ENCODE results near the gene HERC2. TPM values are rescaled to one million over a fixed set of nuclear protein-coding genes. Genes with fewer than 3 reads are reported as not detected.
"Not testable (repeated sequence)": the region's sequence is repeated elsewhere in the genome, so short reads cannot be mapped to it uniquely, and the experiment has no call there.

Gene HERC2
- total and polyA plus RNA-seq, 12 donors = 24.4 to 77.0 (median 60.3) TPM

DNA sequence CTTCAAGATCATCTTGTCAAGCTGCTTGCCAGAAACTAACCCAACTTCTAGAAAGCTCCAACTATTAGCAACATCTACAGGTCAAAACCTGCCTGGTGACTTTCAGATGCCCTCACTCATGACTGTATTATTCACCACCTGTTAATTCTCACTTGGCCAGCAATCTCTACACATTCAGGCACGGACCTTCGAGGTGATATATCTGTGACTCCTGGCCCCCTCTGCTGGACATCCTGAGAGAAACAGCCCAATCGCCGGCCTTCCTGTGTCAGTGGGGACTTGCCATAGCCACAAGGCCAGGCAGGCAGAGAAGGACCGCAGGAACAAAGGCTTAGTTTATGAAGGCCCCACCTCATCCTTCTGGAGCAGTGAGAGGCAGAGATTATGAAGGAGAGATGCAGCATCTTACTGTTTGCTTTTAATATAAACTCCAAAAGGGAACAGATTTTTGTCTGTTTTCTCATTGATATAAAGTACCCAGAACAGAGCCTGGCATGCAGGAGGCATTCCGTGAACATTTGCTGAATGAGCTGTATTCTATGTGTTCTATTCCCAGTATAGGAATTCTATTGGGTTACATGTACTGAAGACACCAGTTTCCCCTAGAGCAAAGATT is 198.5 kb downstream of the HERC2 start:
- DNase-seq (peak; percentile 44 to 51), ATAC-seq (peak in 7 of 8 donors; percentile 29 to 61 (median 55))
- TF ChIP-seq, protein P1, sequence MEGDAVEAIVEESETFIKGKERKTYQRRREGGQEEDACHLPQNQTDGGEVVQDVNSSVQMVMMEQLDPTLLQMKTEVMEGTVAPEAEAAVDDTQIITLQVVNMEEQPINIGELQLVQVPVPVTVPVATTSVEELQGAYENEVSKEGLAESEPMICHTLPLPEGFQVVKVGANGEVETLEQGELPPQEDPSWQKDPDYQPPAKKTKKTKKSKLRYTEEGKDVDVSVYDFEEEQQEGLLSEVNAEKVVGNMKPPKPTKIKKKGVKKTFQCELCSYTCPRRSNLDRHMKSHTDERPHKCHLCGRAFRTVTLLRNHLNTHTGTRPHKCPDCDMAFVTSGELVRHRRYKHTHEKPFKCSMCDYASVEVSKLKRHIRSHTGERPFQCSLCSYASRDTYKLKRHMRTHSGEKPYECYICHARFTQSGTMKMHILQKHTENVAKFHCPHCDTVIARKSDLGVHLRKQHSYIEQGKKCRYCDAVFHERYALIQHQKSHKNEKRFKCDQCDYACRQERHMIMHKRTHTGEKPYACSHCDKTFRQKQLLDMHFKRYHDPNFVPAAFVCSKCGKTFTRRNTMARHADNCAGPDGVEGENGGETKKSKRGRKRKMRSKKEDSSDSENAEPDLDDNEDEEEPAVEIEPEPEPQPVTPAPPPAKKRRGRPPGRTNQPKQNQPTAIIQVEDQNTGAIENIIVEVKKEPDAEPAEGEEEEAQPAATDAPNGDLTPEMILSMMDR (IDR thresholded peaks at IDR 0.05) = peak; percentile 24 to 73 (median 68)
- no peaks in the 10 kb centered on the region for H3K27me3 ChIP-seq
- no peak overlapping the region for H3K27ac ChIP-seq
- peaks cover 0 to 11% (median 4%) of the 10 kb centered on the region in 9 donors for H3K4me1 ChIP-seq
- no peak overlapping the region for H3K4me3 ChIP-seq
- peaks cover 0 to 96% (median 15%) of the 10 kb centered on the region in 9 donors for H3K36me3 ChIP-seq
- intact Hi-C loops (cut with DNase I) = loop anchor here in 5 of 10 donors (1.0 to 10.0 kb wide), 4 partner anchors 36 to 1239 kb away; no protein-coding TSS in a partner anchor
- H3K9me3 ChIP-seq = no peaks in the 10 kb centered on the region
- whole genome bisulfite sequencing, 2 donors = 22 to 32% methylated on average over 6 of the region's 6 CpGs

DNA sequence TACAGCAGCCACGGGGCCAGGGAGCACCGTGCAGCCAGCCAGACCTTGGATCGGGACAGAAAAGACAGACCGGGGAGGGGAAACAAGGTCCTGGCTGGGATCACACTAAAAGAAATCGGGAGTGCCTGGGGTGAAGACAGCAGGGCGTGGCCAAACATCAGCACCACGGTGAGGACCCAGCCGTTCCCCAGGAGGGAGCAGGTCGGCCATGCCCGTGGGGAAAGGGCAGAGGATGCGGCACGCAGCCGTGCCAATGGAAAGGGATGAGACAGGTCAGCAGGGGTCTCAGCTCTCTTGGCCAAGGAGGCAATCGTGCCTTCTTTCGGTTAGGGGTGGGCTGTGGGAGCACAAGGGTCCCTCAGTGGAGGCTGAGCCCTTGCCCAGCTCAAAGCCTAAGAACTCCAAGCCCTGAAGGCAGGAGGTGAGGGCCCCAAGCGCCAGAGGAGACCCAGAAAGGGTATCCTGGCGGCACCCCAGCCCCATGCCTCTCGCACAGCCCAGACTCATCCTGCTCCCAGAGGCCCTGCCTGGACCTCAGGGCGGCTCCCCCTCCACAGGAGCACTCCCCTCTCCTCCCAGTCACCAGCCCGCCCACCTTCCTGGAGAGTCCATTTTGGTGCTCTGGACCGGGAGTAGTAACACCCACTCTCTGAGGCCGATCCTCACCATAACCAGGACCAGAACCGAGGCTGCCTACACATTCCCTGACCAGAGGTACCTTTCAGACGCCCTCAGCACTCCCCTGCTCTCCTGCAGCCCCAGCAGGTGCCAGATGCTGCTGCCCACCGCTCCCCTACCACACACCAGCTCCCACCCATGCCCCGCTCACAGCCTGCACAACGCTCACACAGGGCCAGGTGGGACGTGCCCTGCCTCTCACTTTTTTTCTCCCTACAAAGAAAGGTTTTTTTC is 199.7 kb downstream of the HERC2 start:
- 84 to 86% methylated on average over 28 of the region's 28 CpGs for WGBS, 2 donors
- peak in 1 of 8 donors; percentile 26 for ATAC-seq
- Histone ChIP-seq H3K27me3 (no peaks in the 10 kb centered on the region), H3K36me3 (peaks cover 0 to 97% (median 18%) of the 10 kb centered on the region in 9 donors), H3K27ac (no peak overlapping the region), H3K9me3 (no peaks in the 10 kb centered on the region), H3K4me1 (peaks cover 0 to 4% (median 0%) of the 10 kb centered on the region in 9 donors), H3K4me3 (no peak overlapping the region)
- intact Hi-C loops (cut with DNase I) = loop anchor here in 4 of 10 donors (5.0 to 10.0 kb wide), 3 partner anchors 35 to 1237 kb away; no protein-coding TSS in a partner anchor
- TF ChIP-seq, protein P1 (IDR thresholded peaks at IDR 0.05) = no peak
- no peak for DNase-seq

DNA sequence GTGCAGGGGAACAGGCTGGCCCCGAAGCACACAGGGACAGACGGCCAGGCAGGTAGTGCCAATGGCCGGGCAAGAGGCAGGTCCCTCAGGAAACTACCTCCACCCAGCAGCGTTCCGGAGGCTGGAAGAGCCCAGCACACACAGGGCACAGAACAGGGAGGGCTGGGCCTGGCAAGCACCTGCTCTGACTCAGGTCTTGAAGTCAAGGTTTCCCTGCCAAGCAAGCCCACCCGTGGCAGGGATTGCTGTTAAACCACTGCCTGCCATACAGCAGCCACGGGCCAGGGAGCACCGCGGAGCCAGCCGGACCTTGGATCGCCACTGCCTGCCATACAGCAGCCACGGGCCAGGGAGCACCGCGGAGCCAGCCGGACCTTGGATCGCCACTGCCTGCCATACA is 200.4 kb downstream of the HERC2 start:
- not testable (repeated sequence) for H3K4me3 ChIP-seq, ATAC-seq, H3K4me1 ChIP-seq, H3K9me3 ChIP-seq, H3K27ac ChIP-seq, H3K27me3 ChIP-seq, DNase-seq
- peaks cover 0 to 97% (median 18%) of the 10 kb centered on the region in 9 donors for H3K36me3 ChIP-seq
- WGBS, 2 donors = 95 to 97% methylated on average over 11 of the region's 16 CpGs
- intact Hi-C loops (cut with DNase I) = loop anchor here in 4 of 10 donors (5.0 to 10.0 kb wide), 3 partner anchors 34 to 1237 kb away; no protein-coding TSS in a partner anchor

DNA sequence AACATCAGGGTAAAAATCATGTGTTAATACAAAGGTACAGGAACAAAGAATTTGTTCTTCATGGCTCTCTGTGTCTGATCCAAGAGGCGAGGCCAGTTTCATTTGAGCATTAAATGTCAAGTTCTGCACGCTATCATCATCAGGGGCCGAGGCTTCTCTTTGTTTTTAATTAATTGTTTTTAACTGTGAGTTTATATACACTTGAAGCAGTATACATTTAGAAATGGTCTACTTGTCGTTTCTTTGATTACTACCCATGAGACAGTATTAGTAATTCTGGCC is 201.7 kb downstream of the HERC2 start:
- intact Hi-C loops (cut with DNase I) = loop anchor here in 4 of 10 donors (5.0 to 10.0 kb wide), 3 partner anchors 33 to 1235 kb away; no protein-coding TSS in a partner anchor
- no peaks in the 10 kb centered on the region for H3K9me3 ChIP-seq
- 92 to 95% methylated on average over 4 of the region's 4 CpGs for WGBS, 2 donors

More for the DNA sequence above, 201.7 kb downstream of the HERC2 start:
- ATAC-seq (no peak), DNase-seq (no peak)
- TF ChIP-seq, protein P1 (IDR thresholded peaks at IDR 0.05) = no peak
- Histone ChIP-seq H3K27me3 (no peaks in the 10 kb centered on the region), H3K4me3 (no peak overlapping the region), H3K36me3 (peaks cover 0 to 100% (median 18%) of the 10 kb centered on the region in 9 donors), H3K4me1 (no peaks in the 10 kb centered on the region), H3K27ac (no peak overlapping the region)

Data from heart right ventricle (tissue), 16 donors.